ENCODE results near the gene PARP2. TPM values are rescaled to one million over a fixed set of nuclear protein-coding genes. Genes with fewer than 3 reads are reported as not detected.

PARP2 gene
- total RNA-seq, 1 donor from 2014 or later = 17.1 TPM

DNA sequence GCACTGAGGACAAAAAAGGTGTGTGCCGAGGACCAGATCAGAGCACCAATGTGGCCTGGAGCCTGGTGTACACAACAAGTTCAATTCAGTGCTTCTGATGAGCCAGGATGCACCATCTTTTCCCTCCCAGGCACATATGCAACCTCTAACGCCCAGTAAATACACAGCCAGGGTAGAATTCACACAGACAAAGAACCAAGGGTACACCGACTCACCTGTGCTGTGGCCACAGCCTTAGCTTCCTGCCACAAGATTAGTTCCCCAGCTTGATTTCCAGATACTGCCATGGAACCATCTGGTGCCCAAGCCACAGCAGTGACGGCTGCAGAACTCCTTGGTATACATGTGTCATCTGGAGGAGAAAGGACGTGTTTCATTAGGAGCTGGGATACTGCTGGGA, 29.4 kb downstream of the PARP2 start:
- DNase-seq = no peak
- no peak for ATAC-seq
- Histone ChIP-seq H3K9me3 (no peaks in the 10 kb centered on the region), H3K4me1 (no peaks in the 10 kb centered on the region), H3K36me3 (peaks cover 99% of the 10 kb centered on the region), H3K27ac (no peak overlapping the region), H3K27me3 (ENCODE audit: low read depth) (no peaks in the 10 kb centered on the region), H3K4me3 (no peak overlapping the region)
- TF ChIP-seq, protein P1, sequence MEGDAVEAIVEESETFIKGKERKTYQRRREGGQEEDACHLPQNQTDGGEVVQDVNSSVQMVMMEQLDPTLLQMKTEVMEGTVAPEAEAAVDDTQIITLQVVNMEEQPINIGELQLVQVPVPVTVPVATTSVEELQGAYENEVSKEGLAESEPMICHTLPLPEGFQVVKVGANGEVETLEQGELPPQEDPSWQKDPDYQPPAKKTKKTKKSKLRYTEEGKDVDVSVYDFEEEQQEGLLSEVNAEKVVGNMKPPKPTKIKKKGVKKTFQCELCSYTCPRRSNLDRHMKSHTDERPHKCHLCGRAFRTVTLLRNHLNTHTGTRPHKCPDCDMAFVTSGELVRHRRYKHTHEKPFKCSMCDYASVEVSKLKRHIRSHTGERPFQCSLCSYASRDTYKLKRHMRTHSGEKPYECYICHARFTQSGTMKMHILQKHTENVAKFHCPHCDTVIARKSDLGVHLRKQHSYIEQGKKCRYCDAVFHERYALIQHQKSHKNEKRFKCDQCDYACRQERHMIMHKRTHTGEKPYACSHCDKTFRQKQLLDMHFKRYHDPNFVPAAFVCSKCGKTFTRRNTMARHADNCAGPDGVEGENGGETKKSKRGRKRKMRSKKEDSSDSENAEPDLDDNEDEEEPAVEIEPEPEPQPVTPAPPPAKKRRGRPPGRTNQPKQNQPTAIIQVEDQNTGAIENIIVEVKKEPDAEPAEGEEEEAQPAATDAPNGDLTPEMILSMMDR (IDR thresholded peaks at IDR 0.05) = no peak
- intact Hi-C loops (cut with DNase I) = no loop called here

DNA sequence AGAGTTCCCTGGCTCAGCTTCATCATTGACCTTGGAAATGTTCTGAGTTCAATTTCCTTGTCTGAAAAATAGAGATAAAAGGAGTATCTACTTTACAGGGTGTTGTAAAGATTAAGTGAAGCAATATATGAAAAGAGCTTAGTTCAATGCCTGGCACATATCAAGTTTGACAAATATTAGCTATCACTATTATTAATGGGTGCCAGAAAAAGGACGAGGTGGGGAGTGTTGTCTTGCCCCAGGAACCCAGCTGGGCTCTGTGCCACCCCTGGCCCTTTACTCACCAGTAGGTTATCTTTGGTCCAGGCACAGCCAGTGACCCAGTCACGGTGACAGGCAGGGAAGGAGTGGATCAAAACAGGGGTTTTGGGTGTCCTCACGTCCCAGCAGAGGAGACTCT, 32.0 kb downstream of the PARP2 start:
- Histone ChIP-seq H3K27me3 (ENCODE audit: low read depth) (no peaks in the 10 kb centered on the region), H3K4me3 (no peak overlapping the region), H3K9me3 (no peaks in the 10 kb centered on the region), H3K4me1 (no peaks in the 10 kb centered on the region), H3K36me3 (peaks cover 99% of the 10 kb centered on the region), H3K27ac (no peak overlapping the region)
- TF ChIP-seq, protein P1 (IDR thresholded peaks at IDR 0.05) = no peak
- ATAC-seq = no peak
- no peak for DNase-seq
- intact Hi-C loops (cut with DNase I) = no loop called here

DNA sequence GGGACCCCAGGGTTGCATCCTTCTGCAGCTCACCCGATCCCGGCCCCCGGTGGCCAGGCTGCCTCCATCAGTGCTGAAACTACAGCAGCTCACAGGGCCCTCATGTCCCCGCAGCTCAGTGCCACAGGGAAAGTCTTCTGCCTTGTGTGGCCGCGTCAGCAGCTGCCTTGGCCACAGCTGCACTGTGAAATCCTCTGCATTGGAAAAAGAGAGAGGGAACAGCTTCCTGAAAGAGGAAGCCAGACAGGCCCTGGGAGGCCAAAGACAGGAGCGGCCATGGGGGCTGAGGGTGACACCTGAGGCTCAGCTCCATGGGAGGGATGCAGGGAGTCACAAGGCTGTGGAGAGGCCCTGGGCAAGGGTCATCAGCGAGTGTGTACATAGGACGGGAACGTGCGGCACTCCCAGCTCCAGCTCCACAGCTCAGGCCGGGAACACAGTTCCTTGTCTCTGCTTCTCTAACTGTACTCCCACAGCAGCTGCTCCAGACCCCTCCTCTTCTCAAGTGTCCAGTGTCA, 32.7 kb downstream of the PARP2 start:
- H3K36me3 ChIP-seq = peaks cover 99% of the 10 kb centered on the region
- no peaks in the 10 kb centered on the region for H3K4me1 ChIP-seq
- no peaks in the 10 kb centered on the region for H3K9me3 ChIP-seq
- TF ChIP-seq, protein P1 (IDR thresholded peaks at IDR 0.05) = no peak
- DNase-seq (no peak), ATAC-seq (no peak)
- no peak overlapping the region for H3K27ac ChIP-seq
- intact Hi-C loops (cut with DNase I) = no loop called here
- no peaks in the 10 kb centered on the region for H3K27me3 ChIP-seq (ENCODE audit: low read depth)
- no peak overlapping the region for H3K4me3 ChIP-seq

DNA sequence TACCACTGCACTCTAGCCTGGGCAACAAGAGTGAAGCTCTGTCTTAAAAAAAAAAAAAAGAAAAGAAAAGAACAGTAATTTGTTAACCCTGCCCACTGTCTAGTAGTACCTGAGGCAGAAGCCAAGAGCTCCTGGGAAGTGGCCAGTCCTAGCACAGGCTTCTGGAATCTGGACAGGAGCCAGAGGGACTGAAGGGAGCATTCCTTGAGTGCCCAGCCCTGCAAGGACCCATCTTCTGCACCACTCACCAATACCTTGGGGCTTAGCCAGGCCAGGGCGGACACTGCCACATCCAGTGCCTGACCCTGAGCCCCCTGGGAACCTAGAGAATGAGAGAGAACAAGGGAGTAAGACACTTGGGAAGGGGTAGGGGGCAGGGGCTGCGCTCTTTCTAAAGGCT, 33.7 kb downstream of the PARP2 start:
- TF ChIP-seq, protein P1 (IDR thresholded peaks at IDR 0.05) = no peak
- no peak overlapping the region for H3K4me3 ChIP-seq
- no peaks in the 10 kb centered on the region for H3K27me3 ChIP-seq (ENCODE audit: low read depth)
- H3K9me3 ChIP-seq = no peaks in the 10 kb centered on the region
- intact Hi-C loops (cut with DNase I) = no loop called here
- DNase-seq (no peak), ATAC-seq (peak; percentile 46 to 66)
- peaks cover 99% of the 10 kb centered on the region for H3K36me3 ChIP-seq
- no peaks in the 10 kb centered on the region for H3K4me1 ChIP-seq
- no peak overlapping the region for H3K27ac ChIP-seq

DNA sequence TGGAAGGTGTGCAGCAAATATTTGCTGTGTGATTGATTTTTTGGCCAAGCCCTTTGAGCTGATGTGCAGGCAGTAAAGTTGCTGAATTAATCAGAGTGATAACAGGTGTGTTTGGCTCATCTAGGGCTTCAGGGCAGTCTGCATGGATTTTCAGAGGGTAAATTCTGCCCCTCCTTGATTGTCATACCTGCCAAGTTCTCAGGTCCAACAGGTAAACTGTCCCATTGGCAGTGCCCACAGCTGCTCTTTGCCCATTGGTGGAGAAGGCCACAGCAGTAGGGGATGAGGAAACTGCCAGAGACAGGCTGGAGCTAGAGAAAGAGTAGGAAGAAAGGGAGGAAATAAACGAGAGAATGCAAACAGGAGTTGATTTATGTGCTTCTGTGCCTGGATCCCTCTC, 36.3 kb downstream of the PARP2 start:
- no peak overlapping the region for H3K4me3 ChIP-seq
- H3K36me3 ChIP-seq = peaks cover 100% of the 10 kb centered on the region
- no peaks in the 10 kb centered on the region for H3K4me1 ChIP-seq
- DNase-seq = no peak
- no peak overlapping the region for H3K27ac ChIP-seq
- no peaks in the 10 kb centered on the region for H3K27me3 ChIP-seq (ENCODE audit: low read depth)
- H3K9me3 ChIP-seq = no peaks in the 10 kb centered on the region
- TF ChIP-seq, protein P1 (IDR thresholded peaks at IDR 0.05) = no peak
- intact Hi-C loops (cut with DNase I) = no loop called here
- no peak for ATAC-seq

DNA sequence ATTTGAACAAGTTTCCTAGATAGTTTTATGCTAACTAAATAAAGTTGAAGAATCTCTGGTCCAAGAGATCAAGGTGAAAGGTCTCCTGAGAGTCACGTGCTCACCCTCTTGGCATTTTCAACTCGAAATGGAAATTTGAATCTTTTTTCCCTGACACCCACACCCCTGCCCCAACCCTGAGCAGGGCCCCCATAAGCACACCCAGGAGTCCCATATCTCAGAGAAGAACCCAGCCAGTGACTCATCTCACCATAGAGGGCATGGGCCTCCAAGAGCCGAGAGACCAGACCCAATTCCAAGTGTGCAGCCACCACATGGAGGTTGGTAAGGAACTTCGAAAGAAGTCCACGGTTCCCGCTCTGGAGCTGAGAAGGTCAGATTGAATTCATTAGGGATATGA, 37.2 kb downstream of the PARP2 start:
- intact Hi-C loops (cut with DNase I) = no loop called here
- Histone ChIP-seq H3K9me3 (no peaks in the 10 kb centered on the region), H3K4me1 (no peaks in the 10 kb centered on the region), H3K27me3 (ENCODE audit: low read depth) (no peaks in the 10 kb centered on the region), H3K36me3 (peaks cover 100% of the 10 kb centered on the region), H3K27ac (no peak overlapping the region), H3K4me3 (no peak overlapping the region)
- ATAC-seq = no peak
- TF ChIP-seq, protein P1 (IDR thresholded peaks at IDR 0.05) = no peak
- DNase-seq = no peak

Data from lower lobe of right lung (tissue), 2 donors.